ENCODE measurements around the gene ITFG2. TPM values are rescaled to one million over a fixed set of nuclear protein-coding genes. Genes with fewer than 3 reads are reported as not detected.
A peak's percentile ranks its signal among the peaks of the same experiment; 100 is the strongest.

Gene ITFG2
- total and polyA plus RNA-seq, 5 donors from 2014 or later = 38.8 to 80.0 (median 47.6) TPM

- Histone ChIP-seq H3K27me3 (ENCODE audit: control insufficient read depth, insufficient read depth, low read length) (no peaks in the 10 kb centered on the region), H3K27ac (ENCODE audit: insufficient read depth, low read length, poor library complexity, severe bottlenecking) (peak overlapping the region; percentile 90), H3K36me3 (ENCODE audit: control insufficient read depth, insufficient read depth, low read length) (peaks cover 5% of the 10 kb centered on the region), H3K4me3 (ENCODE audit: low read depth, low read length) (peak overlapping the region; percentile 97), H3K9me3 (ENCODE audit: control insufficient read depth in 2 of 2, low read length in 2 of 2) (no peaks in the 10 kb centered on the region), H3K4me1 (ENCODE audit: control insufficient read depth, insufficient read depth, low read length, poor library complexity, severe bottlenecking) (peaks cover 22% of the 10 kb centered on the region)
- peak overlapping the region; percentile 42 to 98 (median 90) for H3K27ac Mint-ChIP-seq
- no peaks in the 10 kb centered on the region for H3K9me3 Mint-ChIP-seq
- ATAC-seq (ENCODE audit: low read depth in 2 of 2) = no peak
- H3K27me3 Mint-ChIP-seq = peaks cover 5% of the 10 kb centered on the region
- no peak for DNase-seq
- H3K36me3 Mint-ChIP-seq = peaks cover 3% of the 10 kb centered on the region
- H3K4me1 Mint-ChIP-seq = peaks cover 7 to 44% (median 21%) of the 10 kb centered on the region in 4 donors
- H3K4me3 Mint-ChIP-seq = peak overlapping the region; percentile 94 to 99 (median 96)
Observed at GRCh38 chr12:2811801-2812200, 667 bp upstream of the ITFG2 start.

GRCh38 chr12:2813214-2814185, 1.0 kb downstream of the ITFG2 start:
- H3K4me1 ChIP-seq (ENCODE audit: control insufficient read depth, insufficient read depth, low read length, poor library complexity, severe bottlenecking) = peaks cover 22% of the 10 kb centered on the region
- Mint-ChIP-seq H3K36me3 (peaks cover 9% of the 10 kb centered on the region), H3K27me3 (peaks cover 5% of the 10 kb centered on the region), H3K9me3 (no peaks in the 10 kb centered on the region), H3K4me3 (peak overlapping the region; percentile 94 to 99 (median 96)), H3K27ac (peak overlapping the region; percentile 98 to 100 (median 100)), H3K4me1 (peaks cover 3 to 50% (median 21%) of the 10 kb centered on the region in 4 donors)
- peak overlapping the region; percentile 97 for H3K4me3 ChIP-seq (ENCODE audit: low read depth, low read length)
- DNase-seq = peak; percentile 34 to 76 (median 35)
- H3K36me3 ChIP-seq (ENCODE audit: control insufficient read depth, insufficient read depth, low read length) = peaks cover 20% of the 10 kb centered on the region
- ATAC-seq (ENCODE audit: low read depth in 2 of 2) = no peak
- H3K27me3 ChIP-seq (ENCODE audit: control insufficient read depth, insufficient read depth, low read length) = no peaks in the 10 kb centered on the region
- peak overlapping the region; percentile 90 for H3K27ac ChIP-seq (ENCODE audit: insufficient read depth, low read length, poor library complexity, severe bottlenecking)
- H3K9me3 ChIP-seq (ENCODE audit: control insufficient read depth in 2 of 2, low read length in 2 of 2) = no peaks in the 10 kb centered on the region

DNA sequence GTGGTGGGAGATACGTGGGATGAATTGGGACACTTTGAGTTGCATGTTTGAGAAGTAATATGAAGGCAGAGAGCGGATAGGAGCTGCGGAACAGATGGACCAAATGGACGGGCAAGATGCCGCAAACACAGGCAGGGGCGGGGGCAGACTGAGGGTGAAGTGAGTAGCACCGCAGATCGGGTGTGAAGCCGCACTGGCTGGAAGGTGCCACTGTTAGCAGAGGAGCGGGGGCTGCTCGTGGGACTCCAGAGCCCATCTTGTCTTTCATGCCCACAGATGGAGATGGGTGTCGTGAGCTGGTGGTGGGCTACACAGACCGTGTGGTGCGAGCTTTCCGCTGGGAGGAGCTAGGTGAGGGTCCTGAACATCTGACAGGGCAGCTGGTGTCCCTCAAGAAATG, 7.3 kb downstream of the ITFG2 start:
- no peaks in the 10 kb centered on the region for H3K9me3 Mint-ChIP-seq
- Histone ChIP-seq H3K9me3 (ENCODE audit: control insufficient read depth in 2 of 2, low read length in 2 of 2) (no peaks in the 10 kb centered on the region), H3K36me3 (ENCODE audit: control insufficient read depth, insufficient read depth, low read length) (peaks cover 73% of the 10 kb centered on the region), H3K4me1 (ENCODE audit: control insufficient read depth, insufficient read depth, low read length, poor library complexity, severe bottlenecking) (no peaks in the 10 kb centered on the region), H3K27me3 (ENCODE audit: control insufficient read depth, insufficient read depth, low read length) (no peaks in the 10 kb centered on the region), H3K4me3 (ENCODE audit: low read depth, low read length) (no peak overlapping the region), H3K27ac (ENCODE audit: insufficient read depth, low read length, poor library complexity, severe bottlenecking) (no peak overlapping the region)
- peaks cover 0 to 23% (median 6%) of the 10 kb centered on the region in 4 donors for H3K4me1 Mint-ChIP-seq
- ATAC-seq (ENCODE audit: low read depth in 2 of 2) (no peak), DNase-seq (no peak)
- no peaks in the 10 kb centered on the region for H3K27me3 Mint-ChIP-seq
- H3K4me3 Mint-ChIP-seq = no peak overlapping the region
- H3K27ac Mint-ChIP-seq = no peak overlapping the region
- H3K36me3 Mint-ChIP-seq = peaks cover 41% of the 10 kb centered on the region

- Histone ChIP-seq H3K36me3 (ENCODE audit: control insufficient read depth, insufficient read depth, low read length) (peaks cover 78% of the 10 kb centered on the region), H3K27ac (ENCODE audit: insufficient read depth, low read length, poor library complexity, severe bottlenecking) (no peak overlapping the region), H3K4me1 (ENCODE audit: control insufficient read depth, insufficient read depth, low read length, poor library complexity, severe bottlenecking) (no peaks in the 10 kb centered on the region), H3K4me3 (ENCODE audit: low read depth, low read length) (no peak overlapping the region), H3K9me3 (ENCODE audit: control insufficient read depth in 2 of 2, low read length in 2 of 2) (no peaks in the 10 kb centered on the region), H3K27me3 (ENCODE audit: control insufficient read depth, insufficient read depth, low read length) (no peaks in the 10 kb centered on the region)
- Mint-ChIP-seq H3K4me3 (peak overlapping the region in 1 of 4 donors; percentile 56), H3K9me3 (no peaks in the 10 kb centered on the region), H3K27me3 (no peaks in the 10 kb centered on the region), H3K36me3 (peaks cover 47% of the 10 kb centered on the region), H3K4me1 (peaks cover 0 to 18% (median 6%) of the 10 kb centered on the region in 4 donors), H3K27ac (no peak overlapping the region)
- ATAC-seq (ENCODE audit: low read depth in 2 of 2) (no peak), DNase-seq (no peak)
Observed at GRCh38 chr12:2820432-2820831, 8.0 kb downstream of the ITFG2 start.

DNA sequence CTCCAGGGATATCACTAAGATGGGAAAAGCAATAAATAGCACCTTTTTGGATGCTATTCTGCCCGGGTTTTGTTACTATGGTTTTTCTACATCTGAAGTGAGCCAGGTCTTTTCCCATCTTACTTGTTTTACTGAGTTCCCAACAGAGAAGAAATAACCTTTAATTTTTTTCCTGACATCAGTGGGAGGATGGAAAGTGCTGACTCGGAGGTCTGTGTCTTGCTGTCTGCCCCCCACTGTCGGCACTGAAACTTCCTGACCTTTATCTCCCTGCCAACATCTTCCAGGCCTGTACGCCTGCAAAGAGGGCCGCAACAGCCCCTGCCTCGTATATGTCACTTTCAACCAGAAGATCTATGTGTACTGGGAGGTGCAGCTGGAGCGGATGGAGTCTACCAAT, 11.0 kb downstream of the ITFG2 start:
- peaks cover 0 to 10% (median 3%) of the 10 kb centered on the region in 4 donors for H3K4me1 Mint-ChIP-seq
- Histone ChIP-seq H3K9me3 (ENCODE audit: control insufficient read depth in 2 of 2, low read length in 2 of 2) (no peaks in the 10 kb centered on the region), H3K27me3 (ENCODE audit: control insufficient read depth, insufficient read depth, low read length) (no peaks in the 10 kb centered on the region), H3K4me3 (ENCODE audit: low read depth, low read length) (no peak overlapping the region), H3K27ac (ENCODE audit: insufficient read depth, low read length, poor library complexity, severe bottlenecking) (no peak overlapping the region), H3K4me1 (ENCODE audit: control insufficient read depth, insufficient read depth, low read length, poor library complexity, severe bottlenecking) (no peaks in the 10 kb centered on the region), H3K36me3 (ENCODE audit: control insufficient read depth, insufficient read depth, low read length) (peaks cover 88% of the 10 kb centered on the region)
- H3K9me3 Mint-ChIP-seq = no peaks in the 10 kb centered on the region
- peaks cover 53% of the 10 kb centered on the region for H3K36me3 Mint-ChIP-seq
- H3K27me3 Mint-ChIP-seq = no peaks in the 10 kb centered on the region
- no peak overlapping the region for H3K27ac Mint-ChIP-seq
- no peak for ATAC-seq (ENCODE audit: low read depth in 2 of 2)
- no peak for DNase-seq
- H3K4me3 Mint-ChIP-seq = no peak overlapping the region

DNA sequence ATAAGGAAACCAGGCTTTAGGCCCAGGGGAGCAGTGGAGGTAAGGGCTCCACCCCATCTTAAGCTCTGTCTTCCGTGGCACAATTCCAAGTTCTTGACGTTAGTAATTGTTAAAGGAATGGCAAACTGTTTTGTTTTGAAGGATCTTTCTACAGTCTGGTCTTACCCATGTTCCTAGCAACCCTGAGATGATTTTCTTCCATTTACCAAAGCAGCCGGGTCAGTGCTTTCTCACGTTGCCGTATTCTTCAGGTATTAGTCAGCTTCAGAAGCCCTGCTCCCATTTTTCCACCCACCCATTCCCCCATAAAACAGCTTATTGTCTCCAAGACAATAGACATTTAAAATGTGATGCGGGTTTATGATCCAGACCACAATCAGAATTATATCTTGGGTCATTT, 12.1 kb downstream of the ITFG2 start:
- ATAC-seq (ENCODE audit: low read depth in 2 of 2) (no peak), DNase-seq (no peak)
- Mint-ChIP-seq H3K27ac (peak overlapping the region in 1 of 3 donors; percentile 74), H3K4me1 (peaks cover 0 to 10% (median 6%) of the 10 kb centered on the region in 4 donors), H3K4me3 (no peak overlapping the region), H3K36me3 (peaks cover 58% of the 10 kb centered on the region), H3K9me3 (no peaks in the 10 kb centered on the region), H3K27me3 (no peaks in the 10 kb centered on the region)
- Histone ChIP-seq H3K27ac (ENCODE audit: insufficient read depth, low read length, poor library complexity, severe bottlenecking) (no peak overlapping the region), H3K4me1 (ENCODE audit: control insufficient read depth, insufficient read depth, low read length, poor library complexity, severe bottlenecking) (no peaks in the 10 kb centered on the region), H3K27me3 (ENCODE audit: control insufficient read depth, insufficient read depth, low read length) (no peaks in the 10 kb centered on the region), H3K4me3 (ENCODE audit: low read depth, low read length) (no peak overlapping the region), H3K36me3 (ENCODE audit: control insufficient read depth, insufficient read depth, low read length) (peaks cover 85% of the 10 kb centered on the region), H3K9me3 (ENCODE audit: control insufficient read depth in 2 of 2, low read length in 2 of 2) (no peaks in the 10 kb centered on the region)

GRCh38 chr12:2825132-2825531, 12.7 kb downstream of the ITFG2 start:
- Mint-ChIP-seq H3K4me3 (no peak overlapping the region), H3K9me3 (no peaks in the 10 kb centered on the region), H3K36me3 (peaks cover 57% of the 10 kb centered on the region), H3K27me3 (no peaks in the 10 kb centered on the region), H3K27ac (peak overlapping the region; percentile 66 to 91 (median 74)), H3K4me1 (peaks cover 0 to 10% (median 3%) of the 10 kb centered on the region in 4 donors)
- no peak overlapping the region for H3K27ac ChIP-seq (ENCODE audit: insufficient read depth, low read length, poor library complexity, severe bottlenecking)
- H3K36me3 ChIP-seq (ENCODE audit: control insufficient read depth, insufficient read depth, low read length) = peaks cover 80% of the 10 kb centered on the region
- no peaks in the 10 kb centered on the region for H3K27me3 ChIP-seq (ENCODE audit: control insufficient read depth, insufficient read depth, low read length)
- no peaks in the 10 kb centered on the region for H3K4me1 ChIP-seq (ENCODE audit: control insufficient read depth, insufficient read depth, low read length, poor library complexity, severe bottlenecking)
- no peak overlapping the region for H3K4me3 ChIP-seq (ENCODE audit: low read depth, low read length)
- no peaks in the 10 kb centered on the region for H3K9me3 ChIP-seq (ENCODE audit: control insufficient read depth in 2 of 2, low read length in 2 of 2)
- no peak for DNase-seq
- no peak for ATAC-seq (ENCODE audit: low read depth in 2 of 2)
